Stimulated activated CD4-positive, alpha-beta T cell treated with anti-CD3 and anti-CD28 coated beads, TNF-alpha, amount 100 ng/mL, for 4 hours (primary cell): ENCODE results near the gene RPS23.
A peak's percentile ranks its signal among the peaks of the same experiment; 100 is the strongest.

Source experiments
- DNase-seq, 3 experiments: peaks; one replicate each; pipeline ENCODE4 v3.0.0-alpha.2; 2020; ENCODE audit warnings: low read depth in 3 of 3

RPS23 gene

GRCh38 chr5:82244854-82245635, 33.1 kb downstream of the RPS23 start:
- no peak for DNase-seq

GRCh38 chr5:82244151-82244550, 34.0 kb downstream of the RPS23 start:
- no peak for DNase-seq

DNA sequence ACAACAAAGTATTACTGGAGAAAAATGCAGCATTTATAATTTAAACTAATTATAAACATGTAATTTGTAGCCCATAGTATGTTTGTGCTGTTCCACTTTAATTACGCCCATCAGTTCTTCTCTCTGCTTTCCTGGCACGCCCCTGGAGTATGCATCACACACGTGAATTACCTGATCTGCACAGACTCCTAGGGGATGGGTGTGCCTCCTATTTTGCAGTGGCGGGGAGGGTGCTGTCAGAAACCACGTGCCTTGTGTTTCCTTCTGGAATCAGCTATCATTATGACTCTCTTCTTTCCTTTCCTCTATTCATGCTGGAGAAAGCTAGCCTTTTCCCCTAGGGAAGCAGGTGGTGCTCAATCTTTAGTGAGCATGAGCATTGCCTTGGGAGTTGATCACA, 43.3 kb downstream of the RPS23 start:
- no peak for DNase-seq

GRCh38 chr5:82225525-82226172, 52.5 kb downstream of the RPS23 start:
- DNase-seq, result peak; percentile 20 to 46 (median 24)
